Tibial artery (tissue), 4 donors: Measurements from ENCODE around the gene LAD1.

Source experiments
- DNase-seq, 2 donors: peaks; one replicate each; pipeline ENCODE4 v3.0.0-alpha.2; 2019
- H3K27ac ChIP-seq, 2 donors: fragments of 200-600 bp; sonication (generic) in 1 of 2; 1 replicate in 1 of 2; 2 replicates in 1 of 2; pipeline ENCODE4 v1.5.1; 2018 to 2019; ENCODE audit warnings: mild to moderate bottlenecking in 1 of 2
- H3K27me3 ChIP-seq, 2 donors: fragments of 200-600 bp; sonication (generic) in 1 of 2; one replicate each; pipeline versions ENCODE4 v1.5.1 to v1.6.0; 2016 to 2019
- H3K36me3 ChIP-seq, 3 donors: fragments of 200-600 bp; sonication (generic) in 2 of 3; one replicate each; pipeline ENCODE4 v1.5.1; 2016 to 2019; ENCODE audit warnings: mild to moderate bottlenecking in 2 of 3
- H3K4me1 ChIP-seq, 4 donors: fragments of 200-600 bp; sonication (generic) in 2 of 4; 1 replicate in 3 of 4; 2 replicates in 1 of 4; pipeline ENCODE4 v1.5.1; 2016 to 2019
- H3K4me3 ChIP-seq, 2 donors: fragments of 200-600 bp; sonication (generic) in 1 of 2; 1 replicate in 1 of 2; 2 replicates in 1 of 2; pipeline ENCODE4 v1.5.1; 2018 to 2019; ENCODE audit warnings: mild to moderate bottlenecking in 2 of 2
- H3K9me3 ChIP-seq, 3 donors: fragments of 200-600 bp; sonication (generic) in 1 of 3; one replicate each; pipeline ENCODE4 v1.5.1; 2016 to 2019
- CTCF ChIP-seq, 2 experiments: fragments of 200-600 bp in 1 of 2; fragments of 450-650 bp in 1 of 2; IDR thresholded peaks; one replicate each; pipeline ENCODE4 v1.5.1; 2017 to 2019; ENCODE audit warnings: antibody characterized with exemption in 2 of 2, mild to moderate bottlenecking in 1 of 2, moderate library complexity in 1 of 2
- intact Hi-C: fragments of 100-400 bp; cut with DNase I; formaldehyde crosslinking; loops from one replicate; pipeline ENCODE4 v1.15.0; 2023; ENCODE audit warnings: low total_unique reads

LAD1 gene

GRCh38 chr1:201350361-201350725 is 48.8 kb downstream of the LAD1 start:
- H3K27ac ChIP-seq: no peak overlapping the region
- peaks cover 0 to 44% of the 10 kb centered on the region in 2 donors for H3K27me3 ChIP-seq
- H3K4me1 ChIP-seq: no peaks in the 10 kb centered on the region
- intact Hi-C loops: no loop called here
- no peak for DNase-seq
- H3K9me3 ChIP-seq: no peaks in the 10 kb centered on the region
- H3K36me3 ChIP-seq: no peaks in the 10 kb centered on the region
- TF ChIP-seq CTCF (IDR thresholded peaks at IDR 0.05): no peak
- H3K4me3 ChIP-seq: no peak overlapping the region

GRCh38 chr1:201349092-201349491 is 50.0 kb downstream of the LAD1 start:
- intact Hi-C loops: no loop called here
- no peaks in the 10 kb centered on the region for H3K36me3 ChIP-seq
- peaks cover 0 to 47% of the 10 kb centered on the region in 2 donors for H3K27me3 ChIP-seq
- TF ChIP-seq CTCF (IDR thresholded peaks at IDR 0.05): no peak
- DNase-seq: no peak
- no peaks in the 10 kb centered on the region for H3K4me1 ChIP-seq
- H3K27ac ChIP-seq: no peak overlapping the region
- H3K9me3 ChIP-seq: no peaks in the 10 kb centered on the region
- no peak overlapping the region for H3K4me3 ChIP-seq

GRCh38 chr1:201348211-201348566 is 50.9 kb downstream of the LAD1 start:
- intact Hi-C loops: no loop called here
- H3K36me3 ChIP-seq: no peaks in the 10 kb centered on the region
- H3K4me3 ChIP-seq: no peak overlapping the region
- no peak overlapping the region for H3K27ac ChIP-seq
- no peaks in the 10 kb centered on the region for H3K4me1 ChIP-seq
- TF ChIP-seq CTCF (IDR thresholded peaks at IDR 0.05): peak in 1 of 2 experiments; percentile 12
- peaks cover 0 to 40% of the 10 kb centered on the region in 2 donors for H3K27me3 ChIP-seq
- no peaks in the 10 kb centered on the region for H3K9me3 ChIP-seq
- no peak for DNase-seq

- no peaks in the 10 kb centered on the region for H3K4me1 ChIP-seq
- H3K27ac ChIP-seq: no peak overlapping the region
- DNase-seq: no peak
- no peak overlapping the region for H3K4me3 ChIP-seq
- no peaks in the 10 kb centered on the region for H3K9me3 ChIP-seq
- intact Hi-C loops: no loop called here
- no peaks in the 10 kb centered on the region for H3K36me3 ChIP-seq
- peaks cover 0 to 37% of the 10 kb centered on the region in 2 donors for H3K27me3 ChIP-seq
- TF ChIP-seq CTCF (IDR thresholded peaks at IDR 0.05): no peak
These were observed 51.5 kb downstream of the LAD1 start for GRCh38 chr1:201347498-201348210.

- Histone ChIP-seq H3K36me3 (no peaks in the 10 kb centered on the region), H3K27me3 (peaks cover 0 to 35% of the 10 kb centered on the region in 2 donors), H3K27ac (no peak overlapping the region), H3K4me3 (no peak overlapping the region), H3K9me3 (no peaks in the 10 kb centered on the region), H3K4me1 (no peaks in the 10 kb centered on the region)
- no peak for DNase-seq
- no peak for TF ChIP-seq CTCF (IDR thresholded peaks at IDR 0.05)
- intact Hi-C loops: no loop called here
These were observed 52.1 kb downstream of the LAD1 start for GRCh38 chr1:201346987-201347386.
